Lower lobe of right lung (tissue), 2 donors: ENCODE data around the gene CEACAM5. TPM values are rescaled to one million over a fixed set of nuclear protein-coding genes. Genes with fewer than 3 reads are reported as not detected.

ENCODE experiments used
- ATAC-seq, 2 donors: fragments of 200-7000 bp; cut with Tn5 transposase; one replicate each; pipeline ENCODE4 v1.9.1; 2020 to 2022; ENCODE audit warnings: mild to moderate bottlenecking in 2 of 2, moderate library complexity in 2 of 2
- DNase-seq: peaks from one replicate; pipeline ENCODE4 v3.0.0-alpha.2; 2020
- H3K27ac ChIP-seq: fragments of 200-600 bp; one replicate; pipeline ENCODE4 v1.8.0; 2022
- H3K27me3 ChIP-seq: fragments of 200-600 bp; one replicate; pipeline ENCODE4 v1.8.0; 2022; ENCODE audit warnings: low read depth
- H3K36me3 ChIP-seq: fragments of 200-600 bp; one replicate; pipeline ENCODE4 v1.8.0; 2022; ENCODE audit warnings: mild to moderate bottlenecking
- H3K4me1 ChIP-seq: fragments of 200-600 bp; one replicate; pipeline ENCODE4 v1.8.0; 2022
- H3K4me3 ChIP-seq: fragments of 200-600 bp; one replicate; pipeline ENCODE4 v1.8.0; 2022; ENCODE audit warnings: mild to moderate bottlenecking
- H3K9me3 ChIP-seq: fragments of 200-600 bp; one replicate; pipeline ENCODE4 v1.8.0; 2022
- intact Hi-C: fragments of 100-400 bp; cut with DNase I; formaldehyde crosslinking; loops from one replicate; pipeline ENCODE4 v1.11.0; 2022
- total RNA-seq: library from RNA; stranded (reverse); fragmentation: NEBNext Ultra II Directional; extraction: Animal tissue kit (Norgen Biotek cat#: 25700); gene quantifications from one replicate; pipeline ENCODE4 v1.2.1, GENCODE V29; 2021
- TF ChIP-seq, protein P1 (sequence below): fragments of 200-600 bp; IDR thresholded peaks from one replicate; pipeline ENCODE4 v1.8.0; 2022; ENCODE audit warnings: antibody characterized with exemption, mild to moderate bottlenecking
- donor health status: DM: no; HTN: yes; CAD: no; lungs with severe emphysema.

The CEACAM5 gene
- total RNA-seq, 1 donor from 2014 or later, result 99.7 TPM

DNA sequence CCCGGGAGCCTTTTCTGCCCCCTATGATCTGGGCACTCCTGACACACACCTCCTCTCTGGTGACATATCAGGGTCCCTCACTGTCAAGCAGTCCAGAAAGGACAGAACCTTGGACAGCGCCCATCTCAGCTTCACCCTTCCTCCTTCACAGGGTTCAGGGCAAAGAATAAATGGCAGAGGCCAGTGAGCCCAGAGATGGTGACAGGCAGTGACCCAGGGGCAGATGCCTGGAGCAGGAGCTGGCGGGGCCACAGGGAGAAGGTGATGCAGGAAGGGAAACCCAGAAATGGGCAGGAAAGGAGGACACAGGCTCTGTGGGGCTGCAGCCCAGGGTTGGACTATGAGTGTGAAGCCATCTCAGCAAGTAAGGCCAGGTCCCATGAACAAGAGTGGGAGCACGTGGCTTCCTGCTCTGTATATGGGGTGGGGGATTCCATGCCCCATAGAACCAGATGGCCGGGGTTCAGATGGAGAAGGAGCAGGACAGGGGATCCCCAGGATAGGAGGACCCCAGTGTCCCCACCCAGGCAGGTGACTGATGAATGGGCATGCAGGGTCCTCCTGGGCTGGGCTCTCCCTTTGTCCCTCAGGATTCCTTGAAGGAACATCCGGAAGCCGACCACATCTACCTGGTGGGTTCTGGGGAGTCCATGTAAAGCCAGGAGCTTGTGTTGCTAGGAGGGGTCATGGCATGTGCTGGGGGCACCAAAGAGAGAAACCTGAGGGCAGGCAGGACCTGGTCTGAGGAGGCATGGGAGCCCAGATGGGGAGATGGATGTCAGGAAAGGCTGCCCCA is 11.8 kb upstream of the CEACAM5 start:
- Histone ChIP-seq H3K27ac (no peak overlapping the region), H3K36me3 (no peaks in the 10 kb centered on the region), H3K27me3 (no peaks in the 10 kb centered on the region), H3K9me3 (peaks cover 7% of the 10 kb centered on the region), H3K4me1 (no peaks in the 10 kb centered on the region), H3K4me3 (no peak overlapping the region)
- DNase-seq, result no peak
- intact Hi-C loops, result no loop called here
- no peak for ATAC-seq
- TF ChIP-seq, protein P1, sequence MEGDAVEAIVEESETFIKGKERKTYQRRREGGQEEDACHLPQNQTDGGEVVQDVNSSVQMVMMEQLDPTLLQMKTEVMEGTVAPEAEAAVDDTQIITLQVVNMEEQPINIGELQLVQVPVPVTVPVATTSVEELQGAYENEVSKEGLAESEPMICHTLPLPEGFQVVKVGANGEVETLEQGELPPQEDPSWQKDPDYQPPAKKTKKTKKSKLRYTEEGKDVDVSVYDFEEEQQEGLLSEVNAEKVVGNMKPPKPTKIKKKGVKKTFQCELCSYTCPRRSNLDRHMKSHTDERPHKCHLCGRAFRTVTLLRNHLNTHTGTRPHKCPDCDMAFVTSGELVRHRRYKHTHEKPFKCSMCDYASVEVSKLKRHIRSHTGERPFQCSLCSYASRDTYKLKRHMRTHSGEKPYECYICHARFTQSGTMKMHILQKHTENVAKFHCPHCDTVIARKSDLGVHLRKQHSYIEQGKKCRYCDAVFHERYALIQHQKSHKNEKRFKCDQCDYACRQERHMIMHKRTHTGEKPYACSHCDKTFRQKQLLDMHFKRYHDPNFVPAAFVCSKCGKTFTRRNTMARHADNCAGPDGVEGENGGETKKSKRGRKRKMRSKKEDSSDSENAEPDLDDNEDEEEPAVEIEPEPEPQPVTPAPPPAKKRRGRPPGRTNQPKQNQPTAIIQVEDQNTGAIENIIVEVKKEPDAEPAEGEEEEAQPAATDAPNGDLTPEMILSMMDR, result no peak

DNA sequence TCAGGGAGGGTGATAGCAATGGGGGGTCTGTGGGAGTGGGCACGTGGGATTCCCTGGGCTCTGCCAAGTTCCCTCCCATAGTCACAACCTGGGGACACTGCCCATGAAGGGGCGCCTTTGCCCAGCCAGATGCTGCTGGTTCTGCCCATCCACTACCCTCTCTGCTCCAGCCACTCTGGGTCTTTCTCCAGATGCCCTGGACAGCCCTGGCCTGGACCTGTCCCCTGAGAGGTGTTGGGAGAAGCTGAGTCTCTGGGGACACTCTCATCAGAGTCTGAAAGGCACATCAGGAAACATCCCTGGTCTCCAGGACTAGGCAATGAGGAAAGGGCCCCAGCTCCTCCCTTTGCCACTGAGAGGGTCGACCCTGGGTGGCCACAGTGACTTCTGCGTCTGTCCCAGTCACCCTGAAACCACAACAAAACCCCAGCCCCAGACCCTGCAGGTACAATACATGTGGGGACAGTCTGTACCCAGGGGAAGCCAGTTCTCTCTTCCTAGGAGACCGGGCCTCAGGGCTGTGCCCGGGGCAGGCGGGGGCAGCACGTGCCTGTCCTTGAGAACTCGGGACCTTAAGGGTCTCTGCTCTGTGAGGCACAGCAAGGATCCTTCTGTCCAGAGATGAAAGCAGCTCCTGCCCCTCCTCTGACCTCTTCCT is 11.1 kb upstream of the CEACAM5 start:
- intact Hi-C loops, result no loop called here
- DNase-seq, result no peak
- Histone ChIP-seq H3K27ac (no peak overlapping the region), H3K27me3 (no peaks in the 10 kb centered on the region), H3K9me3 (peaks cover 6% of the 10 kb centered on the region), H3K4me3 (no peak overlapping the region), H3K4me1 (no peaks in the 10 kb centered on the region), H3K36me3 (no peaks in the 10 kb centered on the region)
- ATAC-seq, result no peak
- TF ChIP-seq, protein P1, result no peak

DNA sequence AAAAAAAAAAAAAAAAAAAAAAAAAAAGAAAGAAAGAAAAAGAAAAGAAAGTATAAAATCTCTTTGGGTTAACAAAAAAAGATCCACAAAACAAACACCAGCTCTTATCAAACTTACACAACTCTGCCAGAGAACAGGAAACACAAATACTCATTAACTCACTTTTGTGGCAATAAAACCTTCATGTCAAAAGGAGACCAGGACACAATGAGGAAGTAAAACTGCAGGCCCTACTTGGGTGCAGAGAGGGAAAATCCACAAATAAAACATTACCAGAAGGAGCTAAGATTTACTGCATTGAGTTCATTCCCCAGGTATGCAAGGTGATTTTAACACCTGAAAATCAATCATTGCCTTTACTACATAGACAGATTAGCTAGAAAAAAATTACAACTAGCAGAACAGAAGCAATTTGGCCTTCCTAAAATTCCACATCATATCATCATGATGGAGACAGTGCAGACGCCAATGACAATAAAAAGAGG is 9.6 kb upstream of the CEACAM5 start:
- Histone ChIP-seq H3K9me3 (no peaks in the 10 kb centered on the region), H3K4me3 (no peak overlapping the region), H3K36me3 (no peaks in the 10 kb centered on the region), H3K27me3 (peaks cover 3% of the 10 kb centered on the region), H3K4me1 (no peaks in the 10 kb centered on the region), H3K27ac (no peak overlapping the region)
- DNase-seq (no peak), ATAC-seq (peak in 1 of 2 donors; percentile 43)
- TF ChIP-seq, protein P1, result no peak
- intact Hi-C loops, result no loop called here

DNA sequence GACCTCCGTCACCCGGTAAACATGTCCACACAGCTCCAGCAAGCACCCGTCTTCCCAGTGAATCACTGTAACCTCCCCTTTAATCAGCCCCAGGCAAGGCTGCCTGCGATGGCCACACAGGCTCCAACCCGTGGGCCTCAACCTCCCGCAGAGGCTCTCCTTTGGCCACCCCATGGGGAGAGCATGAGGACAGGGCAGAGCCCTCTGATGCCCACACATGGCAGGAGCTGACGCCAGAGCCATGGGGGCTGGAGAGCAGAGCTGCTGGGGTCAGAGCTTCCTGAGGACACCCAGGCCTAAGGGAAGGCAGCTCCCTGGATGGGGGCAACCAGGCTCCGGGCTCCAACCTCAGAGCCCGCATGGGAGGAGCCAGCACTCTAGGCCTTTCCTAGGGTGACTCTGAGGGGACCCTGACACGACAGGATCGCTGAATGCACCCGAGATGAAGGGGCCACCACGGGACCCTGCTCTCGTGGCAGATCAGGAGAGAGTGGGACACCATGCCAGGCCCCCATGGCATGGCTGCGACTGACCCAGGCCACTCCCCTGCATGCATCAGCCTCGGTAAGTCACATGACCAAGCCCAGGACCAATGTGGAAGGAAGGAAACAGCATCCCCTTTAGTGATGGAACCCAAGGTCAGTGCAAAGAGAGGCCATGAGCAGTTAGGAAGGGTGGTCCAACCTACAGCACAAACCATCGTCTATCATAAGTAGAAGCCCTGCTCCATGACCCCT is 9.0 kb upstream of the CEACAM5 start:
- no peaks in the 10 kb centered on the region for H3K4me1 ChIP-seq
- H3K9me3 ChIP-seq, result no peaks in the 10 kb centered on the region
- H3K27me3 ChIP-seq, result peaks cover 9% of the 10 kb centered on the region
- ATAC-seq, result no peak
- H3K4me3 ChIP-seq, result no peak overlapping the region
- no peak overlapping the region for H3K27ac ChIP-seq
- TF ChIP-seq, protein P1, result no peak
- no peaks in the 10 kb centered on the region for H3K36me3 ChIP-seq
- intact Hi-C loops, result no loop called here
- DNase-seq, result no peak

DNA sequence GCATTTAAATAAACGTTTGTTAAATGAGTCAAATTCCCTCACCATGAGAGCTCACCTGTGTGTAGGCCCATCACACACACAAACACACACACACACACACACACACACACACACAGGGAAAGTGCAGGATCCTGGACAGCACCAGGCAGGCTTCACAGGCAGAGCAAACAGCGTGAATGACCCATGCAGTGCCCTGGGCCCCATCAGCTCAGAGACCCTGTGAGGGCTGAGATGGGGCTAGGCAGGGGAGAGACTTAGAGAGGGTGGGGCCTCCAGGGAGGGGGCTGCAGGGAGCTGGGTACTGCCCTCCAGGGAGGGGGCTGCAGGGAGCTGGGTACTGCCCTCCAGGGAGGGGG is 8.5 kb upstream of the CEACAM5 start:
- Histone ChIP-seq H3K27me3 (peaks cover 12% of the 10 kb centered on the region), H3K4me3 (no peak overlapping the region), H3K4me1 (no peaks in the 10 kb centered on the region), H3K36me3 (no peaks in the 10 kb centered on the region), H3K9me3 (no peaks in the 10 kb centered on the region), H3K27ac (no peak overlapping the region)
- intact Hi-C loops, result no loop called here
- no peak for DNase-seq
- TF ChIP-seq, protein P1, result no peak
- ATAC-seq, result no peak
